Esophagus squamous epithelium (tissue), 5 donors: ENCODE measurements around the gene SPATA46. TPM values are rescaled to one million over a fixed set of nuclear protein-coding genes. Genes with fewer than 3 reads are reported as not detected.

Experiments
- DNase-seq: peaks from one replicate; lab custom pipeline; 2025; lab: John Stamatoyannopoulos, UW
- H3K27ac ChIP-seq, 4 donors: fragments of 200-600 bp; sonication (generic); one replicate each; pipeline ENCODE4 v1.5.1; 2016 to 2019; ENCODE audit warnings: mild to moderate bottlenecking in 1 of 4
- H3K27me3 ChIP-seq, 4 donors: fragments of 200-600 bp; sonication (generic); 1 replicate in 3 of 4; 2 replicates in 1 of 4; pipeline versions ENCODE4 v1.5.1 to v1.6.0; 2017 to 2021; ENCODE audit warnings: antibody characterized with exemption in 1 of 4
- H3K36me3 ChIP-seq, 3 donors: fragments of 200-600 bp; sonication (generic); one replicate each; pipeline ENCODE4 v1.5.1; 2016 to 2019
- H3K4me1 ChIP-seq, 3 donors: fragments of 200-600 bp; sonication (generic); one replicate each; pipeline ENCODE4 v1.5.1; 2017 to 2019
- H3K4me3 ChIP-seq, 4 donors: fragments of 200-600 bp; sonication (generic); 1 replicate in 3 of 4; 2 replicates in 1 of 4; pipeline ENCODE4 v1.5.1; 2016 to 2019; ENCODE audit warnings: mild to moderate bottlenecking in 2 of 4, moderate library complexity in 1 of 4
- H3K9me3 ChIP-seq, 3 donors: fragments of 200-600 bp; sonication (generic); one replicate each; pipeline ENCODE4 v1.5.1; 2016 to 2019
- CTCF ChIP-seq, 6 experiments: fragments of 450-650 bp in 4 of 6; fragments of 200-600 bp in 2 of 6; sonication (generic) in 2 of 6; IDR thresholded peaks; one replicate each; pipeline ENCODE4 v1.5.1; 2016 to 2019; ENCODE audit warnings: antibody characterized with exemption in 6 of 6, mild to moderate bottlenecking in 4 of 6, moderate library complexity in 4 of 6
- POLR2A ChIP-seq, 4 donors: fragments of 450-650 bp; IDR thresholded peaks; one replicate each; pipeline ENCODE4 v1.6.1; 2017; ENCODE audit warnings: antibody characterized with exemption in 4 of 4, mild to moderate bottlenecking in 4 of 4, moderate library complexity in 3 of 4
- WGBS, 2 donors: methylation state at CpG; one replicate each; pipeline ENCODE4 v1.1.5; 2018; 5-methylcytosine and 5-hydroxymethylcytosine counted together
- intact Hi-C: fragments of 100-400 bp; cut with DNase I; formaldehyde crosslinking; loops from one replicate; pipeline ENCODE4 v1.15.0; 2022
- total RNA-seq, 4 donors: library from RNA; depleted of rRNA; stranded (reverse); fragments of >200 nt; gene quantifications; one replicate each; pipeline ENCODE4 v1.1.0, GENCODE V29; 2016
- donor health status: DM: yes; HTN: yes; CAD: no.

The SPATA46 gene
- total RNA-seq, 4 donors from 2014 or later = not detected

- 85 to 86% methylated on average over 6 to 7 of the region's 8 CpGs for WGBS, 2 donors
- intact Hi-C loops = no loop called here
- no peaks in the 10 kb centered on the region for H3K36me3 ChIP-seq
- TF ChIP-seq POLR2A (IDR thresholded peaks at IDR 0.05) (no peak), CTCF (IDR thresholded peaks at IDR 0.05) (no peak)
- no peaks in the 10 kb centered on the region for H3K9me3 ChIP-seq
- no peak for DNase-seq
- peak overlapping the region in 1 of 4 donors; percentile 52 for H3K27ac ChIP-seq
- H3K27me3 ChIP-seq = peaks cover 0 to 7% (median 0%) of the 10 kb centered on the region in 4 donors
- peaks cover 0 to 56% (median 13%) of the 10 kb centered on the region in 3 donors for H3K4me1 ChIP-seq
- no peak overlapping the region for H3K4me3 ChIP-seq
Measured at GRCh38 chr1:162388083-162388594, 11.5 kb upstream of the SPATA46 start.

- intact Hi-C loops = no loop called here
- DNase-seq = no peak
Measured at GRCh38 chr1:162387226-162388082, 10.8 kb upstream of the SPATA46 start.

GRCh38 chr1:162386292-162387225, 9.9 kb upstream of the SPATA46 start:
- Histone ChIP-seq H3K27ac (no peak overlapping the region), H3K36me3 (no peaks in the 10 kb centered on the region), H3K9me3 (no peaks in the 10 kb centered on the region), H3K4me3 (no peak overlapping the region), H3K4me1 (peaks cover 0 to 61% (median 19%) of the 10 kb centered on the region in 3 donors), H3K27me3 (peaks cover 0 to 7% (median 0%) of the 10 kb centered on the region in 4 donors)
- intact Hi-C loops = no loop called here
- whole genome bisulfite sequencing, 2 donors = 86 to 90% methylated on average over 7 of the region's 8 CpGs
- DNase-seq = no peak
- TF ChIP-seq CTCF (IDR thresholded peaks at IDR 0.05) (no peak), POLR2A (IDR thresholded peaks at IDR 0.05) (no peak)

More at GRCh38 chr1:162387226-162388082, 10.8 kb upstream of the SPATA46 start:
- Histone ChIP-seq H3K27me3 (peaks cover 0 to 7% (median 0%) of the 10 kb centered on the region in 4 donors), H3K4me3 (no peak overlapping the region), H3K9me3 (no peaks in the 10 kb centered on the region), H3K27ac (no peak overlapping the region), H3K36me3 (no peaks in the 10 kb centered on the region), H3K4me1 (peaks cover 0 to 60% (median 14%) of the 10 kb centered on the region in 3 donors)
- 78% methylated on average over 19 of the region's 20 CpGs for WGBS, 2 donors
- TF ChIP-seq POLR2A (IDR thresholded peaks at IDR 0.05) (no peak), CTCF (IDR thresholded peaks at IDR 0.05) (no peak)

- no peaks in the 10 kb centered on the region for H3K36me3 ChIP-seq
Measured at GRCh38 chr1:162385702-162386101, 9.0 kb upstream of the SPATA46 start.

More at GRCh38 chr1:162385702-162386101, 9.0 kb upstream of the SPATA46 start:
- no peak for DNase-seq
- Histone ChIP-seq H3K27me3 (peaks cover 0 to 7% (median 0%) of the 10 kb centered on the region in 4 donors), H3K4me3 (no peak overlapping the region), H3K4me1 (peaks cover 0 to 61% (median 16%) of the 10 kb centered on the region in 3 donors), H3K27ac (no peak overlapping the region), H3K9me3 (no peaks in the 10 kb centered on the region)
- no peak for TF ChIP-seq POLR2A (IDR thresholded peaks at IDR 0.05)
- no peak for TF ChIP-seq CTCF (IDR thresholded peaks at IDR 0.05)
- intact Hi-C loops = no loop called here
- WGBS, 2 donors = 100% methylated on average over 1 of the region's 3 CpGs; no CpG with 5 or more reads in 1 of the 2 donors
